Heart right ventricle (tissue), 16 donors: ENCODE data around the gene SOCS7. TPM values are rescaled to one million over a fixed set of nuclear protein-coding genes. Genes with fewer than 3 reads are reported as not detected.

Experiments
- ATAC-seq, 8 donors: fragments of 200-7000 bp; cut with Tn5 transposase; one replicate each; pipeline ENCODE4 v1.9.1; 2020; ENCODE audit warnings: mild to moderate bottlenecking in 8 of 8, moderate library complexity in 8 of 8, moderate number of reproducible peaks in 1 of 8
- DNase-seq, 2 donors: peaks; one replicate each; pipeline ENCODE4 v3.0.0-alpha.2; 2020
- H3K27ac ChIP-seq, 10 donors: fragments of 200-600 bp; sonication (generic) in 2 of 10; one replicate each; pipeline versions ENCODE4 v1.5.0 to v1.8.0; 2020 to 2022; ENCODE audit warnings: mild to moderate bottlenecking in 3 of 10
- H3K27me3 ChIP-seq, 7 donors: fragments of 200-600 bp; one replicate each; pipeline ENCODE4 v1.8.0; 2021 to 2022; ENCODE audit warnings: mild to moderate bottlenecking in 2 of 7
- H3K36me3 ChIP-seq, 9 donors: fragments of 200-600 bp; sonication (generic) in 1 of 9; one replicate each; pipeline versions ENCODE4 v1.5.0 to v1.8.0; 2020 to 2022; ENCODE audit warnings: mild to moderate bottlenecking in 2 of 9
- H3K4me1 ChIP-seq, 9 donors: fragments of 200-600 bp; sonication (generic) in 1 of 9; one replicate each; pipeline versions ENCODE4 v1.5.0 to v1.8.0; 2020 to 2022; ENCODE audit warnings: mild to moderate bottlenecking in 4 of 9
- H3K4me3 ChIP-seq, 10 donors: fragments of 200-600 bp; sonication (generic) in 2 of 10; one replicate each; pipeline versions ENCODE4 v1.5.0 to v1.8.0; 2020 to 2022; ENCODE audit warnings: mild to moderate bottlenecking in 7 of 10, moderate library complexity in 2 of 10
- H3K9me3 ChIP-seq, 11 donors: fragments of 200-600 bp in 10 of 11; sonication (generic) in 2 of 11; one replicate each; pipeline versions ENCODE4 v1.5.0 to v1.8.0; 2013 to 2022; ENCODE audit warnings: mild to moderate bottlenecking in 2 of 11, control low read depth in 1 of 11, moderate library complexity in 1 of 11
- WGBS, 2 donors: extraction: QIAGEN DNeasy Blood & Tissue Kit; methylation state at CpG; one replicate each; pipeline ENCODE4 v1.1.7; 2013; ENCODE audit warnings: inconsistent platforms in 1 of 2; 5-methylcytosine and 5-hydroxymethylcytosine counted together
- intact Hi-C, 10 donors: fragments of 100-400 bp; cut with DNase I; formaldehyde crosslinking; loops; one replicate each; pipeline versions ENCODE4 v1.11.1 to v1.14.2; 2022
- polyA plus RNA-seq, 2 donors: library from polyadenylated mRNA; stranded (reverse); fragments of 200-250 nt; gene quantifications; one replicate each; pipeline ENCODE4 v1.2.3, GENCODE V29; 2013
- total RNA-seq, 10 donors: library from RNA; stranded (reverse); fragmentation: NEBNext Ultra II Directional in 3 of 10; extraction: Animal tissue kit (Norgen Biotek cat#: 25700) in 3 of 10; gene quantifications; one replicate each; pipeline versions ENCODE4 v1.2.1 to v1.2.4, GENCODE V29; 2021 to 2023
- TF ChIP-seq, protein P1 (sequence below), 9 donors: fragments of 200-600 bp; sonication (generic) in 2 of 9; IDR thresholded peaks; one replicate each; pipeline versions ENCODE4 v1.5.0 to v1.8.0; 2021 to 2022; ENCODE audit warnings: antibody characterized with exemption in 9 of 9, mild to moderate bottlenecking in 5 of 9, moderate library complexity in 1 of 9
- donor health status: Arrhythmogenic right ventricular cardiomyopathy.
- donor health status: ischemic (EF 13 %, LVEDD 7.1; RV severe dilation, severe dysfunction).
- donor health status: healthy with polysubstance abuse.
- donor health status: DM: no; HTN: yes; CAD: no.
- donor health status: DM: no; HTN: no; CAD: no.
- donor health status: ischemic (EF 25% LVEDD 6.9; RV normal size, moderate dysfunction).
- donor health status: ischemic (EF 25% LVEDD 5.7; RV mildly dilated, moderate dysfunction).
- donor health status: healthy.
- donor health status: DM: yes; HTN: yes; CAD: no.
- donor health status: Ischemic cardiomyopathy.
- donor health status: ischemic (EF 35%, LVEDD 5.7; RV mildly dilated, moderate dysfunction).
- donor health status: nonischemic (EF 11% LVEDD 7.7; RV severe dilation, severe dysfunction).
- donor health status: DM: yes; HTN: yes; CAD: no.
- donor health status: PGD.
- donor health status: ischemic (EF 29% LVEDD 5.4; RV normal size, mild dysfunction).
- donor health status: nonischemic (EF 23%, LVEDD 6.1; RV moderate dilation, normal function).

The SOCS7 gene
- total and polyA plus RNA-seq, 12 donors, result 2.9 to 23.8 (median 15.1) TPM

DNA sequence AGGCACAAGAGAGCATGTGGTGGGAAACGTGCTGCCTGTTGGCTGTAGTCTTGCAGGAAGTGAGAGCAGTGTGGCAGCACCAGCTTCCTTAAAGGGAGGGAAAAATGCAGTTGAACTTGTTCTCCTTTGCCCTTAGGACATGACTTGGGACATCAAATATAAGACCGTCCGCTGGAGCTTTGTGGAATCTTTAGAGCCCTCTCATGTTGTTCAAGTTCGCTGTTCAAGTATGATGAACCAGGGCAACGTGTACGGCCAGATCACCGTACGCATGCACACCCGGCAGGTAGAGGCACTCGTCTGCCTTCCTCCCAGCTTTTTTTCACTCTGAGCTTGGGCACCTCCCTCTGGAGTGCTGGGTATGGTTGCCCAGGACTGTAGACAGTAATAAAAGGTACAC, 31.2 kb upstream of the SOCS7 start:
- WGBS, 2 donors, result 91 to 93% methylated on average over 10 of the region's 10 CpGs
- peaks cover 0 to 88% (median 9%) of the 10 kb centered on the region in 9 donors for H3K36me3 ChIP-seq
- H3K27me3 ChIP-seq, result no peaks in the 10 kb centered on the region
- ATAC-seq (peak in 1 of 8 donors; percentile 18), DNase-seq (no peak)
- H3K4me3 ChIP-seq, result no peak overlapping the region
- TF ChIP-seq, protein P1, sequence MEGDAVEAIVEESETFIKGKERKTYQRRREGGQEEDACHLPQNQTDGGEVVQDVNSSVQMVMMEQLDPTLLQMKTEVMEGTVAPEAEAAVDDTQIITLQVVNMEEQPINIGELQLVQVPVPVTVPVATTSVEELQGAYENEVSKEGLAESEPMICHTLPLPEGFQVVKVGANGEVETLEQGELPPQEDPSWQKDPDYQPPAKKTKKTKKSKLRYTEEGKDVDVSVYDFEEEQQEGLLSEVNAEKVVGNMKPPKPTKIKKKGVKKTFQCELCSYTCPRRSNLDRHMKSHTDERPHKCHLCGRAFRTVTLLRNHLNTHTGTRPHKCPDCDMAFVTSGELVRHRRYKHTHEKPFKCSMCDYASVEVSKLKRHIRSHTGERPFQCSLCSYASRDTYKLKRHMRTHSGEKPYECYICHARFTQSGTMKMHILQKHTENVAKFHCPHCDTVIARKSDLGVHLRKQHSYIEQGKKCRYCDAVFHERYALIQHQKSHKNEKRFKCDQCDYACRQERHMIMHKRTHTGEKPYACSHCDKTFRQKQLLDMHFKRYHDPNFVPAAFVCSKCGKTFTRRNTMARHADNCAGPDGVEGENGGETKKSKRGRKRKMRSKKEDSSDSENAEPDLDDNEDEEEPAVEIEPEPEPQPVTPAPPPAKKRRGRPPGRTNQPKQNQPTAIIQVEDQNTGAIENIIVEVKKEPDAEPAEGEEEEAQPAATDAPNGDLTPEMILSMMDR (IDR thresholded peaks at IDR 0.05), result no peak
- peaks cover 0 to 3% (median 0%) of the 10 kb centered on the region in 9 donors for H3K4me1 ChIP-seq
- H3K9me3 ChIP-seq, result no peaks in the 10 kb centered on the region
- intact Hi-C loops, result loop anchor here in 1 of 10 donors (5.0 to 10.0 kb wide), 2 partner anchors 57 to 84 kb away; no protein-coding TSS in a partner anchor
- H3K27ac ChIP-seq, result no peak overlapping the region

GRCh38 chr17:38322156-38322779, 29.4 kb upstream of the SOCS7 start:
- H3K36me3 ChIP-seq, result peaks cover 0 to 71% (median 9%) of the 10 kb centered on the region in 9 donors

DNA sequence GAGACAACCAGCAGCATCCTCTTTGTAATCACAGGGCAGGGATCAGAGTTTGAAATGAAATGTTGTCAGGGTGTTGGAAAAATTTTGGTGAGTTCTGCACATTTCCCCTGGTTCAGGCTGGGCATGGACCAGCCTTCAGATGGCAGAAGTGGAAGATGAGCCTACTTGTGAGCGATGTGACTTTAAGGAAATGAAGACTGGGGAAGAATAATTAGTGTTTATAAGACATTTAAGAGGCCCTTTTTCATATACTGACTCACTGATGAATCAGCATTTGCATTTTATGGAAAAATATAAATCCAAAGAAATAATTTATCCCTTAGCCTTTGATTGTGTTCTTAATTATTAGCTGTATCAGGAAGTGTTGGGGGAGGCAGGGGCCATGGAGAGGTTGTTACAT, 28.7 kb upstream of the SOCS7 start:
- DNase-seq (no peak), ATAC-seq (no peak)
- Histone ChIP-seq H3K36me3 (peaks cover 0 to 64% (median 9%) of the 10 kb centered on the region in 9 donors), H3K4me1 (peaks cover 0 to 17% (median 10%) of the 10 kb centered on the region in 9 donors), H3K27me3 (no peaks in the 10 kb centered on the region), H3K4me3 (no peak overlapping the region), H3K9me3 (no peaks in the 10 kb centered on the region), H3K27ac (no peak overlapping the region)
- TF ChIP-seq, protein P1 (IDR thresholded peaks at IDR 0.05), result no peak
- 98 to 100% methylated on average over 1 of the region's 1 CpG for WGBS, 2 donors
- intact Hi-C loops, result loop anchor here in 1 of 10 donors (5.0 to 10.0 kb wide), 2 partner anchors 54 to 82 kb away; no protein-coding TSS in a partner anchor

More at GRCh38 chr17:38322156-38322779, 29.4 kb upstream of the SOCS7 start:
- peak; percentile 30 to 72 (median 69) for ATAC-seq
- Histone ChIP-seq H3K27ac (no peak overlapping the region), H3K9me3 (no peaks in the 10 kb centered on the region), H3K4me3 (no peak overlapping the region), H3K27me3 (no peaks in the 10 kb centered on the region), H3K4me1 (peaks cover 0 to 15% (median 10%) of the 10 kb centered on the region in 9 donors)
- DNase-seq, result peak; percentile 33 to 61
- 20 to 21% methylated on average over 8 of the region's 8 CpGs for WGBS, 2 donors
- intact Hi-C loops, result loop anchor here in 1 of 10 donors (5.0 to 10.0 kb wide), 2 partner anchors 55 to 83 kb away; no protein-coding TSS in a partner anchor
- TF ChIP-seq, protein P1 (IDR thresholded peaks at IDR 0.05), result peak; percentile 61 to 91 (median 83)

GRCh38 chr17:38324141-38324697, 27.4 kb upstream of the SOCS7 start:
- H3K27ac ChIP-seq, result no peak overlapping the region

More at GRCh38 chr17:38324141-38324697, 27.4 kb upstream of the SOCS7 start:
- Histone ChIP-seq H3K4me3 (no peak overlapping the region), H3K27me3 (no peaks in the 10 kb centered on the region), H3K4me1 (peaks cover 0 to 17% (median 10%) of the 10 kb centered on the region in 9 donors), H3K9me3 (no peaks in the 10 kb centered on the region), H3K36me3 (peaks cover 0 to 51% (median 9%) of the 10 kb centered on the region in 9 donors)
- intact Hi-C loops, result loop anchor here in 1 of 10 donors (5.0 to 10.0 kb wide), 2 partner anchors 53 to 81 kb away; no protein-coding TSS in a partner anchor
- no peak for ATAC-seq
- TF ChIP-seq, protein P1 (IDR thresholded peaks at IDR 0.05), result no peak
- no peak for DNase-seq
- 89 to 93% methylated on average over 3 of the region's 3 CpGs for WGBS, 2 donors
